KBM-7 (cell line): ENCODE measurements around the gene PSRC1.
"Not testable (repeated sequence)": the region's sequence is repeated elsewhere in the genome, so short reads cannot be mapped to it uniquely, and the experiment has no call there.

Experiments used
- DNase-seq: peaks from one replicate; pipeline ENCODE4 v3.0.0-alpha.2; 2015
- in situ Hi-C: fragments of 300-500 bp; cut with MboI; formaldehyde crosslinking; loops from 2 replicates; pipeline ENCODE4 v1.14.3; 2020; ENCODE audit warnings: low sequenced_read_pairs, low pct_unique_long_range_greater_than_20kb, mixed read lengths

The PSRC1 gene

DNA sequence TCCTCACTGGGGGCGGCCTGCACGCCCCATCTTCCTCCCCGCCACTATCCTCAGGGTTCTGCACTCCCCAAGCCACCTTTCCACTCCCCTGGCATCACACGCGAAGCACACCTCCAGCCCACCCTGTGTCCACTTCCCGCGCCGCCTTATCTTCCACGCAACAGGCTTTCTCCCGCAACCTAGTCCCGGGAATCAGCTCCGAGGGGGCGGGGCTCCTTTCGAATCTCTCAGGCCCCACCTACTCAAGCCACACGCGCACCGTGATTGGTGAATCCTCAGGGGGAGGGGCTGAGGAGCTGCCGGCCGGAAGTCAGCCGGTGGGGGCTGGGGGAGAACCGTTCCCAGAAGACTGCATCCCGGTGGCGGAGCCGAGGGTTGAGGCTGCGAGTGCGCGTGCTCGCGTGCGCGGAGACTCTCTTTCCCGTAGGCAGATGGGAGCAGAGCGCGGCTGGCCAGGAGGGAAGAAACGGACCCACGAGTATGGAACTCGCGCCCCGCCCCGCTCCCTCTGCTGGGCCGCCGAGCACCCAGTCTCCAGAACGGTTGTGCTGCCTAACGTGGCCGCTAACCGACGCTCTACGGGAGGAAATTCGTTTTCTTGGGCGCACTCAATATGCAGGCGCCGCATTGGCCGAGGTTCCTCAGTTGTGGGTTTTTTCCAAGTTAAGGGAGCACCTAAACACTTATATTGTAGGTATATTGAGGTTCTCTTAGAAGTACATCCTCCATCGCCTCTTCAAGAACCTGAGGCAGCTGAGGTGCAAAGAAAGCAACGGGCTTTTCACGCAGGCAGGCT lies at the start of gene PSRC1:
Gene PSRC1, minus strand, starts transcription at position 194 of the 796 bp plus-strand sequence.
- in situ Hi-C loops, result no loop called here
- peak; percentile 94 for DNase-seq

DNA sequence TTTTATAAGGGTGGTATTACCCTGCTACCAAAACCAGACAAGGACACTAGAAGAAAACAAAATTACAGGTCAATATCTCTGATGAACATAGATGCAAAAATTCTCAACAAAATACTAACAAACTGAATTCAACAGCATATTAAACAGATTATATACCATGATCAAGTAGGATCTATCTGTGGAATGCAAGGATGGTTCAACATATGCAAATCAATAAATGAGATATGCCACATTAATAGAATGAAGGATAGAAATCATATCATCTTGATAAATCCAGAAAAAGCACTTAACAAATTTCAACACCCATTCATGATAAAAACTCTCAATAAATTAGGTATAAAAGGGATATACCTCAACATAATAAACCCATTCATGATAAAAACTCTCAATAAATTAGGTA lies 48.2 kb upstream of the PSRC1 start:
- no peak for DNase-seq
- in situ Hi-C loops, result no loop called here

DNA sequence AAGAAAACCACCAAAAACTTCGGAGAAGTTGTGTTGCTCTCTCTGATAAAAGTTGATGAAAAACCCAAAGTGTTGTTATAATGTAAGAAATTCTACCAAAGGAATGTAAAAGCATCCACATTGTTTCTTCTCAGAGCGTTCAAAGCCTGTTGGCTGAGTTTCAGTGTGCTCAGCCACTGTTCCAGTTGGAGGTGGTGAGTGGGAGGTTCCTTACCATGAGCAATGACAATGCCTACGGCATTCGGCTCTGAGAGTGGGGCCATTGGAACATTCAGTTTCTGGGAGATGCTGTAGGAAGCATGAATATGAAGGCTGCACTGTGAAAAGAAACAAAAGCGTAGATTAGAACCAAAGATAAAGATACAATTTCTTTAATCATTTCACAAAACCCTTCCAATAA lies 44.3 kb upstream of the PSRC1 start:
- DNase-seq, result no peak
- in situ Hi-C loops, result no loop called here

DNA sequence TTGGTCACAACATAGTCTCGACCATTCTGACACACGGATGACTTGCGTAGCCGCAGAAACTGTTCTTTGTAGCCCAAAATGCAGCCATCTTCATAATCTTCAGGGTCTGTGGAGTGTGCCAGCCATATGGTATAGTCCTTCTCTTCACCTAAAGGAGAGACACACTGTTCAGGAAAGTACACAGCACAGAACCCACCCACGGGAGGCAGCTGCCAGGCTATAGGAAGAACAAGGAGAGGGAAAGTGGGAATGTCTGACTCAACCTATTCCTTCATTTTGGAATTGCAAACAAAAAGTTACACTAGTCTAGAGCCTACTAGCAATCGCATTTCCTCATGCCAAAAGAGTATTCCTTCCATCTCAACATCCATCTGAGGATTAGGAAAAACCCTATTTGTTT lies 40.0 kb upstream of the PSRC1 start:
- no peak for DNase-seq
- in situ Hi-C loops, result no loop called here

DNA sequence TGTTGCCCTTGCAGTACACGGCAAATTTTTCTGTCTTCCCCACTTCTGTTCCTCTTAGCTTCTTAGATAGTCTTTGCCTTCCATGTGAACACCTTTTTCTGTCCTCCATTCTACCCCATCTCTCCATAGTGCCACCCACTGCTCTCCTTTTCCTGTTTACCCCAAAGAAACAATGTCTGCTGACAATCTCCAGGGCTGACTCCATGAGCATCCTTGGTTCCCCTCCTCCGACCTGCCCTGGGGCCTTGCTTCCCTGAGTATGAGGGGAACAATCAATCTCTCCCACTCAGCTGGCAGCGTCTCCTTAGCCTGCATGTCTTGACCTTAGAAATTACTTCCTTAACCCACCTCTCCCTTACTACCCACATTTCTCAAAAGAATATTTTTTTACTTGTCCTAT lies 36.2 kb upstream of the PSRC1 start:
- in situ Hi-C loops, result no loop called here
- no peak for DNase-seq

DNA sequence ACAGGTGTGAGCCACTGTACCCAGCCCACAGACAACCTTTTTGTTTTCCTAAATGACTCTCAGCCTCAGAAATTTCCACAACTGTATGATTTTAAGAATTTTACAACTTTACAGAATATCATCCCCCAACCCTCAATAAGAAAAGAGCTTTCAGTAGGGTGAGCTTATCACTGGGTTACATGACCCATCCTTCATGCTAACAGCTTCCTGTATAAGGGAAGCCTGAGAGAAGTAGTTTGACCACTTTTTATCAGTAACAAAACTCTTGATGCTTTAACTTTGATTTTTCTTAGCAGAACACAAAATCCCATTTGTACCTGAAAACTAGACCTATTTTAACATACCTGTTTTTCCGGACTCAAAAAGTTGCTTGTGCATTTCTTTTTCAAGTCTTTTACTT lies 33.6 kb upstream of the PSRC1 start:
- in situ Hi-C loops, result no loop called here
- DNase-seq, result no peak

DNA sequence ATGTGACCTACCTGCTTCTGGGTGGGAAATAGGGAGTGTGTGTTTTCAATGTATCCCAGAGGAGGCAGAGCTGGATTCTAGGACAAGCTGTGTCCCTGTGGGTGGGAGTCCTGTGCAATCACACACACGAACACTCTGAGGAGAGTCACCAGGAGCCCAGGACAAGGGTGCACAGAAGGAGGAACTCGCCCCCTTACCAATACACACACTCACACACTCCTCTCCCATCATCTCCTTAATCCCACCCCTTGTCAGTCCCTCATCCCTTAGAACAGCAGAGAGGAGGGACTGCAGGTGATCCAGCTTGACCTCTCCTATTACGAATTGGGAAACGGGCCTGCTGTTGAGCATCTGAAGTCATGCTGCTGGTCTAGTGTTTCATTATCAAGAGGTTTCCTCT lies 32.3 kb upstream of the PSRC1 start:
- DNase-seq, result no peak
- in situ Hi-C loops, result no loop called here

DNA sequence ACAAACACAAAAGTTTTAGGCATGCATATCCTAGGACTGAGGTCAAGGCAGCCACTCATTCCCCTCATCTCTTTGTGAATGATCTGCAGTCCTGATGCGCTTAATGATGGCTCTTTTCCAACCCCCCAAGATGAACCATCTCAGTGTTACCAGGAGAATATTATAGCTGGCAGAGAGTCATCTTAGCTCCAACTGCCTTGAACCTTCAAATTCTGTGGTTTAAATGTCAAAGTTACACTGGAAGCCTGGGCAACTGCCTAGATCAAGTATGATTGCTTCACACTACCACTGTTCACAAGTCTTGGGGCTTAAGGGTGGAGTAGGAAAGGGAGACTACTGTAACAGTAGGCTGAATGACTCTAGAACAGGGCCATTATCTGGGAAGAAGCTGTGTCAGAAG lies 31.9 kb upstream of the PSRC1 start:
- in situ Hi-C loops, result no loop called here
- DNase-seq, result no peak

DNA sequence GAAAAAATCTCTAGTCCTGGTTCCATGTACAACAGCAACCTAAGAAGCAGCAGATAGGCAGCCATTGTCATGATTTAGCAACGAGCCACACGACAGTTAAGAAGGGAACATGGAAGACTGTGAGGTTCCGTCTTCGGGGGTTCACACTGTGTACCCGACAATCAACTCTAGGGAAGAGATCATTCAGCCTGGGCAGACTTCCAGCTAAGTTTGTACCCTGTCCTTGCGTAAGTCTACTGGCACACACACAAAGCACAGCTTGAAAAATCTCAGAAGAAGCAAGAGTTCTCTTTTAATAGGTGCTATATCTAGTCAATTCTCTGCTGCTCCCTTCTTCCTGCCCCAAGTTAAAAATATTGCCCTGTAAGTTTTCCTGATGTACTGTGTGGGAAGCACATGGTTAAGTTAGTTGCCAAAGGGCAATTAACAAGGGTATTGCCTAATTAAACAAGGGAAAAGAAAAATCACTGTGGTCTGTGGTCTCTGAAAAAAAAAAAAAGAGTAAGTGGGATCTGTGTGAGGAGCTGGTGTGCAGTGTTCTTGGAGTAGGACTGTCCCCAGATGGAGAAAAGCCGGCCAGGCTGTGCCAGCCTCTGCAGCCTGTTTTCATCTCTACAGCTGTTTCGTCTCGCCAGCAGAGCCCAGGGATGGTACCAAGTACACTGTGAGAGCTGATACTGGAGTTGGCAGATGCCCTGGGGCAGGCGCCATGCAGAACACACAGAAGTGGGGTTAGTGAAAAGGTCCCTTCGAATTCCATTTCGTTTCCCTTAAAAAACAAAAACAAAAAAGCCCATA lies 30.2 kb upstream of the PSRC1 start:
- in situ Hi-C loops, result no loop called here
- no peak for DNase-seq

DNA sequence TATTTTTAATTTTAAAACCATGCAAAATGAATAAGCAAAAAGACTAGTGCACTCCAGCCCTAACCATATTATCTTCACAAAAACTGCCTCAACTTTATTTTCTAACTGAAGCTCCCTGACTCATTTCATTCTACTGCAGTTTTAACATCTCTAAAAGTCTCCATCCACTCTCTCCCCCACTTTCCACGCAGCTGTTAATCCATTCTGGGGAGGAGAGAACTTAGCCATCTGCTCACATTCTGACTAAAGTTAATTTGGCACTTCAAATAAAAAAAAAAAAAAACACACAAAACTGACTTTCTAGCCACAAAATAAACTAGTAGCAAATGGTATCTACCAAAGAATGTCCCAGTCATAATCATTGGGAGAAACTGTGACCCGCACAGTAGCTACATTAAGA lies 29.3 kb upstream of the PSRC1 start:
- in situ Hi-C loops, result no loop called here

DNA sequence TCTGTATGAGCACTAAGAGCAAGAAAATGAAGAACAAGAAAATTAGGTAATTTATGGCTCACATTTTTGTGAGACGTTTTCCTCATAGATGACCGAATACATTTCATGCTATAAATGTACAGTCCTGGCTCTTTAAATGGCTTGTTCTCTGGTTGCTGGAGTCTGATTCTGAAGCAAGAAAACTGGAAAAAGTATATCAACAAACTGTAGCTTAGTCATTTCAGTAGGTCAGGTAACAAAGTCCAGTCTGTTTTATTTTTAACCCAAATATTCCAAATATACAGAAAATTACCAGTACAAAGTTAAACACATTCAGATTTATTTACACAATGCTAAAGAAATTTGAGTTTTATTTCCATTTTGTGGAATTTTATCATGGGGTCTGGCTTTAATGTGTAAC lies 26.4 kb upstream of the PSRC1 start:
- no peak for DNase-seq
- in situ Hi-C loops, result no loop called here

More for the DNA sequence above, 29.3 kb upstream of the PSRC1 start:
- DNase-seq, result no peak

DNA sequence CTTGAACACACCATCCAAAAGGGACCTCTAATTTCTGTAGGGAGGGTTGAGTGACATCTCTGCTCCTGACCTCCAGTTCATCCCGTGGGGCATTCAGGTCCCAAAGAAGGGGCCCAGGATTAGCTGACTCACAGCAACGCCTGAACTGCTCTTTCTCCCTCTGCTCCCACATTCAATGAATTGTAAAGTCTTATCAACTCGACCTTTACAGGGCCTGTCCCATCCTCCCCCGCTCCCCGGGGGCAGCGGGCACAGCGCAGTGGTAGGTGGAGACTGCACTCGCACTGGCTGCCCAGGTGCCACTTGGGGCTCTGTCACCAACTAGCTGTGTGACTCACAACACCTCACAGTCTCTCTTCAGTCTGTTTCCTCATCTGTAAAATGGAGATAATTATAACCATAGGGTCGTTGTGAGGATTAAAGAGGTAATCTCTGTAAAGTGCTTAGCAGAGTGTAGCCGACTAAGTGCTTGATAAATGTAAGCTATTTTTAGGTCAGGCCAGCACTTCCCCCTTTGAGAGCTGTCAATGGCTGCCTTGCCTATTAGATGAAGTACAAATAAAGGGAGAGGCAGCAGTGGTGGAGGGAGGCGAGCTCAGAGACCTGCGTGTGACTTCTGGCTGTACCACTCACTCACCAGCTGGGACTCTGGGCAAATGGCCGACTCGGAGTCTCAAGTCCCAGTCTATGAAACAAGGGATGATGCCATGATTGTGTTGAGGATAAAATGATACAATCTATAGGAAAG lies 24.5 kb upstream of the PSRC1 start:
- in situ Hi-C loops, result no loop called here
- DNase-seq, result peak; percentile 77

DNA sequence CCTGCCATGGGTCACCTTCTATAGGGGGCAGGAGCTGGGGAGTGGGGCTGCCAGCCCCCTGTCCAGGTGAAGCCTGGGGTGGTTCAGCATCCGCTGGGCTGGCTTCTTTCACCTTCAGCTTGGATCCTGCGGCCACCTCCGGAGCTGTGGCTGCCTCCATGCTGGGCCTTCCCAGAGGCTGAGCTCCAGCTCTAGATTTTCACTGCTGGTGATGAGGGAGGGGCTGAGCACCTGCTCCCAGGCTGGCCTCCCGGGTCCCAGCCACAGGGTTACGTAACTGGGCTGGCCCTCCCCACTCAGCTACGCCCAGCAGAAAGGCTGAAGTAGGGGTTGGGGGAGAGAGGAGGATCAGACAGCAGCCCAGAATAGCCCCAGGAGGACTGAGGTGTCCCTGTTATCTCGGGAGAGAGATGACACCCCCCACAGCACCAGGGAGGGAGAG lies 23.9 kb upstream of the PSRC1 start, which contains the start of gene MYBPHL:
Gene MYBPHL, minus strand, starts transcription at position 180 of the 442 bp plus-strand sequence. Its CDS starts 20 bp downstream, at position 160.
- in situ Hi-C loops, result no loop called here
- peak; percentile 18 for DNase-seq

DNA sequence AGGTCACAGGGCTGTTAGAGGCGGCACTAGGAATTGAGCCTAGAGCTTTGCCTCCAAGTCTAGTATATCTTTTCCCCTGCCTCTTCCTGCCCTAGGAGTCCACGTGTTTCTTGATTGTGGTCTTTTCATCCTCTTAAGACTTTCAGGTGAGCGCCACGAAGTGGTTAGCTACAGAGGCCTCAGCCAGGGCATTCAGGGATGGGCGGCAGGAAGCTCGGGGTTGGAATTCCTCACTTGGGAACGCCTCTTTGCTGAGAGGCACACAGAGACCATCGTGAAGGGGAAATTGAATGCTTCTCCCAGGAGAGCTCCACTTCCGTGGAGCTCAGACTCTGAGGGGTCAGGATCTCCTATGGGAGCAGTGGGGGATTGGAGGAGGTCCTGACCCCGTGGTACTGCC lies 23.0 kb upstream of the PSRC1 start:
- in situ Hi-C loops, DNase-seq: not testable (repeated sequence)

DNA sequence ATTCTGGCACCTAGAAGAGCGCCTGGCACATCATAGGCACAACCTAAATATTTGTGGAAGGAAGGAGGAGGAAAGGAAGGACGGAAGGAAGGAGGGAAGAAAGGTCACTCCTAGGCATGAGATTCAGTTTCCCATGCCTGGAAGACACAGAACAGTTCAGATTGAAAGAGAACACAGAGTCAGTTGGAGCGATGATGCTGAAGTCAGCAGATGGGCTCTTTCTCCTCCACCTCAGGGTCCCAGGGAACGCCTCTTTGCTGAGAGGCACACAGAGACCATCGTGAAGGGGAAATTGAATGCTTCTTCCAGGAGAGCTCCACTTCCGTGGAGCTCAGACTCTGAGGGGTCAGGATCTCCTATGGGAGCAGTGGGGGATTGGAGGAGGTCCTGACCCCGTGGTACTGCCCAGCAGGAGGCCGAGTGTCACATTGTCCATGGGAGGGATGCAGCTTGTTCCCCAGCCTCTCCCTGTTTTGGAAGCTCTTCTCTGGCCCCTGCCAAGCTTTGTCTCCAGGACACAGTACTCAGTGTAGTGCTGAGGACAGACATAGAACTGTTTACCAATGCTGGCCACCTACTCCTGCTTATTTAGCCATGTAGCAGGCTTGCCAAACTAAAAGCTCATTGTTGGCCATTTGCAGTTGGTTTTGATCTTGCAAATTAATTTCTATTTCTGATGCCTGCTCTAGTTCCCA lies 21.4 kb upstream of the PSRC1 start:
- DNase-seq, result no peak
- in situ Hi-C loops, result no loop called here

DNA sequence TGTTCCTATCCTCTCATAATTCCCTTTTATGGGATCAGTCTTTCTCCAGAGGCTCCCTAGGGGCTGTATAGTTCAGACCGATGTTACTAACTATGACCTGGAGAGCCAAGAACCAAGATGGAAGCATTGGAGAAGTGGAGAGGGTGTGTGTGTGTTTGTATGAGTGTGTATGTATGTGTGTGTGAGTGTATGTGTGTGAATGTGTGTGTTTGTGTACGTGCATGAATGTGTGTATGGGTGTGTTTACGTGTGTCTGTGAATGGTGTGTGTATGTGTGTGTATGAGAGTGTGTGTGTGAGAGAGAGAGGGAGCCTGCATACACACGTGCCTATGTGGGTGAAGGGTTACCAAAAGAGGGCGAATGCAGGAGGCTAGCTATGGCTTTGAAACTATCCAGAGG lies 18.9 kb upstream of the PSRC1 start:
- no peak for DNase-seq
- in situ Hi-C loops, result no loop called here

DNA sequence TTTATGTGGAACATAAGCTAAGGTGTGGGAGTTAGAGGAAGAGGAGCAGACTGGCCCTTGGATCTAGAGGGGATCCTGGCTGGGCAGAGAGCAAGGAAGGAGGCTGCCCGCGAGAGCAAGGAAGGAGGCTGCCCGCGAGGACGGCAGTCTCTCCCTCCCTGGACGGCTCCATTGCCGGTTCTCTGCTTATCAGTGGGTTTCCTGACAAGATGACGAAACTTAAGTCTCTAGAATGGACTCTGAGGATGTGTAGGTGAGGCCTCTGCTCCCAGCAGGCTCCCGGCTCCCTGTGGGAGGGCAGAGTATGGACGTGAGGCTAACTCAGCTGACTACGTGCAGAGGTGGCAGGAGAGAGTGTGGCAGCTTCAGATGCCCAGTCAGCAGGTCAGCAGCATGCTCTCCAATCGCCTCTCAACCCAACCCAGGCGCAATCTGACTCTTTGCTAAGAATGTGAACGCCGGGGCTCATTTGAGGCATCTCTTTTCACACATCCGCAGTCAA lies 17.8 kb upstream of the PSRC1 start:
- in situ Hi-C loops, result no loop called here
- no peak for DNase-seq

DNA sequence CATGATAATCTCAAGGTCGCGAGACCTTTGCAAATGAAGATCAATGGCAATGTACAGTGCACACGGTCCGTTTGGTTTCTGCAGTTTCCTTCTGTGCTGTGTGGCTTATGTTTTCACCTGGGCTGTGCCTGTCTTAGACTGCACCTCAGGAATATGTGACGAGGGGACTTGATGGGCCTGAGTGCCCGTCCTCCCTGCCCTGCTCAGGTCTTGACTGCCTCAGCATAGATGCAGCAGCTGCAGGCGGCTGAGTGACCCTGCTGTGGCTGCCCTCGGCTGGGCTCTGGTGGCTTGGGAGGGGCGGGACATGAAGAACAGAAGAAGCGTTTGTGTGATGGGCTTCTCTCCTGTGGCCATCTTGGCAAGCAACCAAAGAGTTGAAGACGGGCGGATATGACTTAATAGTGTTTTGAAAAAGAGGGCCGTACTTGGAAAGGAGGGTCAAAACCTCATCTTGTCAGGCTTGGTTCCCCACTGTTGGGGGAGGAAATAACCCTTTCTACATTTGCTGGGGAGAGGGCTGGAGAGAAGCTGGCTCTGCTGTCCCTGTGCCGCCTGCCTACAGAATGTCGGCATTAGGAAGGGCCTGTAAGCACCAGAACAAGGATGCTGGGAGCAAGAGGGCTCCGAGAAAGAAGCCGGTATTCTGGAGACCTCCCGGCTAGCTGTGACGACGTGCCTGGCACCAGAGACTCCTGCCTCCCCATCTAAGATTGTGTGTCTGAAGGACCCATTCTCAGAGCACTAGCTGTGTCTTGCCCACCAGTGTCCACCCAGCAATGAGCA lies 16.8 kb upstream of the PSRC1 start:
- no peak for DNase-seq

More for the DNA sequence above, 16.8 kb upstream of the PSRC1 start:
- in situ Hi-C loops, result no loop called here
